Right lobe of liver (tissue), 6 donors: ENCODE data around the gene SLC24A3. TPM values are rescaled to one million over a fixed set of nuclear protein-coding genes. Genes with fewer than 3 reads are reported as not detected.
A peak's percentile ranks its signal among the peaks of the same experiment; 100 is the strongest.

Source experiments
- ATAC-seq, 4 donors: fragments of 200-7000 bp; cut with Tn5 transposase; one replicate each; pipeline ENCODE4 v1.9.1; 2020; ENCODE audit warnings: mild to moderate bottlenecking in 4 of 4, moderate library complexity in 4 of 4
- DNase-seq, 3 donors: peaks; one replicate each; pipeline ENCODE4 v3.0.0-alpha.2; 2020
- H3K27ac ChIP-seq, 3 donors: fragments of 200-600 bp; one replicate each; pipeline ENCODE4 v1.8.0; 2022
- H3K27me3 ChIP-seq, 2 donors: fragments of 200-600 bp; one replicate each; pipeline ENCODE4 v1.8.0; 2022
- H3K36me3 ChIP-seq, 4 donors: fragments of 200-600 bp; sonication (generic) in 1 of 4; one replicate each; pipeline versions ENCODE4 v1.5.1 to v1.8.0; 2017 to 2022; ENCODE audit warnings: control low read depth in 1 of 4
- H3K4me1 ChIP-seq, 4 donors: fragments of 200-600 bp; sonication (generic) in 1 of 4; one replicate each; pipeline versions ENCODE4 v1.5.1 to v1.8.0; 2017 to 2022; ENCODE audit warnings: control low read depth in 1 of 4
- H3K4me3 ChIP-seq, 3 donors: fragments of 200-600 bp; one replicate each; pipeline ENCODE4 v1.8.0; 2022
- H3K9me3 ChIP-seq, 4 donors: fragments of 200-600 bp; sonication (generic) in 1 of 4; one replicate each; pipeline versions ENCODE4 v1.5.1 to v1.8.0; 2017 to 2022; ENCODE audit warnings: control low read depth in 1 of 4
- POLR2A ChIP-seq: fragments of 450-650 bp; IDR thresholded peaks from one replicate; pipeline ENCODE4 v1.6.1; 2017; ENCODE audit warnings: antibody characterized with exemption, mild to moderate bottlenecking
- WGBS: methylation state at CpG from one replicate; pipeline ENCODE4 v1.1.6; 2018; ENCODE audit warnings: low coverage, low lambda C conversion rate; ENCODE audit not compliant: insufficient coverage; ENCODE audit errors: missing lambda C conversion rate; 5-methylcytosine and 5-hydroxymethylcytosine counted together
- intact Hi-C, 2 donors: fragments of 100-400 bp; cut with DNase I; formaldehyde crosslinking; loops; one replicate each; pipeline versions ENCODE4 v1.11.2 to v1.14.1; 2022
- total RNA-seq, 6 experiments: library from RNA; depleted of rRNA in 2 of 6; stranded (reverse); fragments of >200 nt in 2 of 6; fragmentation: NEBNext Ultra II Directional in 3 of 6; extraction: Animal tissue kit (Norgen Biotek cat#: 25700) in 3 of 6; gene quantifications; one replicate each; pipeline versions ENCODE4 v1.1.0 to v1.2.4, GENCODE V29; 2016 to 2023
- TF ChIP-seq, protein P1 (sequence below), 4 donors: fragments of 200-600 bp in 3 of 4; fragments of 450-650 bp in 1 of 4; IDR thresholded peaks; one replicate each; pipeline versions ENCODE4 v1.5.1 to v1.8.0; 2016 to 2022; ENCODE audit warnings: antibody characterized with exemption in 4 of 4, mild to moderate bottlenecking in 2 of 4
- donor health status: DM: no; HTN: yes; CAD: no.
- donor health status: DM: no; HTN: no; CAD: no.
- donor health status: DM: no; HTN: no; CAD: no.
- donor health status: DM: no; HTN: yes; CAD: no.
- donor health status: DM: no; HTN: yes; CAD: no.

SLC24A3 gene
- total RNA-seq, 6 experiments from 2014 or later = 0.06 to 0.49 (median 0.27) TPM

- TF ChIP-seq, protein P1, sequence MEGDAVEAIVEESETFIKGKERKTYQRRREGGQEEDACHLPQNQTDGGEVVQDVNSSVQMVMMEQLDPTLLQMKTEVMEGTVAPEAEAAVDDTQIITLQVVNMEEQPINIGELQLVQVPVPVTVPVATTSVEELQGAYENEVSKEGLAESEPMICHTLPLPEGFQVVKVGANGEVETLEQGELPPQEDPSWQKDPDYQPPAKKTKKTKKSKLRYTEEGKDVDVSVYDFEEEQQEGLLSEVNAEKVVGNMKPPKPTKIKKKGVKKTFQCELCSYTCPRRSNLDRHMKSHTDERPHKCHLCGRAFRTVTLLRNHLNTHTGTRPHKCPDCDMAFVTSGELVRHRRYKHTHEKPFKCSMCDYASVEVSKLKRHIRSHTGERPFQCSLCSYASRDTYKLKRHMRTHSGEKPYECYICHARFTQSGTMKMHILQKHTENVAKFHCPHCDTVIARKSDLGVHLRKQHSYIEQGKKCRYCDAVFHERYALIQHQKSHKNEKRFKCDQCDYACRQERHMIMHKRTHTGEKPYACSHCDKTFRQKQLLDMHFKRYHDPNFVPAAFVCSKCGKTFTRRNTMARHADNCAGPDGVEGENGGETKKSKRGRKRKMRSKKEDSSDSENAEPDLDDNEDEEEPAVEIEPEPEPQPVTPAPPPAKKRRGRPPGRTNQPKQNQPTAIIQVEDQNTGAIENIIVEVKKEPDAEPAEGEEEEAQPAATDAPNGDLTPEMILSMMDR (IDR thresholded peaks at IDR 0.05) = no peak
- TF ChIP-seq POLR2A = no peak
- DNase-seq = no peak
Measured at GRCh38 chr20:19727251-19727847, 514.9 kb downstream of the SLC24A3 start.

GRCh38 chr20:19729672-19730071, 517.2 kb downstream of the SLC24A3 start:
- intact Hi-C loops = no loop called here
- Histone ChIP-seq H3K27ac (no peak overlapping the region), H3K4me3 (no peak overlapping the region), H3K4me1 (no peaks in the 10 kb centered on the region), H3K9me3 (no peaks in the 10 kb centered on the region), H3K36me3 (no peaks in the 10 kb centered on the region), H3K27me3 (no peaks in the 10 kb centered on the region)
- DNase-seq (no peak), ATAC-seq (no peak)
- 78% methylated on average over 4 of the region's 4 CpGs for WGBS
- TF ChIP-seq, protein P1 (IDR thresholded peaks at IDR 0.05) = no peak
- no peak for TF ChIP-seq POLR2A

More at GRCh38 chr20:19727251-19727847, 514.9 kb downstream of the SLC24A3 start:
- no peak for ATAC-seq
- 81% methylated on average over 8 of the region's 10 CpGs for WGBS
- Histone ChIP-seq H3K4me1 (no peaks in the 10 kb centered on the region), H3K36me3 (no peaks in the 10 kb centered on the region), H3K4me3 (no peak overlapping the region), H3K27ac (no peak overlapping the region), H3K27me3 (no peaks in the 10 kb centered on the region), H3K9me3 (no peaks in the 10 kb centered on the region)
- intact Hi-C loops = no loop called here

- Histone ChIP-seq H3K9me3 (no peaks in the 10 kb centered on the region), H3K4me3 (no peak overlapping the region), H3K27me3 (no peaks in the 10 kb centered on the region), H3K4me1 (no peaks in the 10 kb centered on the region), H3K27ac (no peak overlapping the region), H3K36me3 (no peaks in the 10 kb centered on the region)
- no peak for ATAC-seq
- WGBS = 60% methylated on average over 5 of the region's 7 CpGs
- TF ChIP-seq POLR2A = no peak
- TF ChIP-seq, protein P1 (IDR thresholded peaks at IDR 0.05) = no peak
- no peak for DNase-seq
- intact Hi-C loops = no loop called here
Measured at GRCh38 chr20:19730706-19731105, 518.3 kb downstream of the SLC24A3 start.

- Histone ChIP-seq H3K4me1 (no peaks in the 10 kb centered on the region), H3K36me3 (no peaks in the 10 kb centered on the region), H3K4me3 (no peak overlapping the region), H3K9me3 (no peaks in the 10 kb centered on the region), H3K27ac (no peak overlapping the region), H3K27me3 (no peaks in the 10 kb centered on the region)
- ATAC-seq (no peak), DNase-seq (no peak)
- intact Hi-C loops = no loop called here
- WGBS = 33% methylated on average over 1 of the region's 1 CpG
- TF ChIP-seq, protein P1 (IDR thresholded peaks at IDR 0.05) = no peak
- TF ChIP-seq POLR2A = no peak
Measured at GRCh38 chr20:19734811-19735210, 522.4 kb downstream of the SLC24A3 start.

DNA sequence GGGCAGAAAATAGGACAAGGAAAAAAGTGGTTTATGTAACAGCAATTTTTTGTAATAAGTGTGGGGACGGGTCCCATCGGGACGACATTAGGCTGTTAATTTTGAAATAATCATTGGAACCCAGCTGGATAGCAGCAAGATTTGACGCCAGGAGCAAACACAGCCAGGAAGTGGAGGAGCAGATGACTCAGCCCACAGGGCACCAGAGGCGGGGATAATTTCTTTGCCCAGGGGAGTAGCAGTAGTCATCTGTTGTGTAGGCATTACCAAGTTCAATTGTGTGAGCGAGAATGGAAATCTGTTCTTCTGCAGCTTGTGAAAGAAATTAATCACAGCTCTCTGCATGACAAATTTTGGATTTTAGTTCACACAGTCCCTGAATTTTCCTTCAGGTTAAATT, 523.0 kb downstream of the SLC24A3 start:
- Histone ChIP-seq H3K9me3 (no peaks in the 10 kb centered on the region), H3K4me1 (no peaks in the 10 kb centered on the region)
- WGBS = 24% methylated on average over 6 of the region's 6 CpGs

More for the DNA sequence above, 523.0 kb downstream of the SLC24A3 start:
- no peaks in the 10 kb centered on the region for H3K36me3 ChIP-seq
- DNase-seq (peak in 1 of 3 donors; percentile 35), ATAC-seq (peak; percentile 55 to 86 (median 68))
- no peak overlapping the region for H3K27ac ChIP-seq
- intact Hi-C loops = no loop called here
- TF ChIP-seq, protein P1 (IDR thresholded peaks at IDR 0.05) = no peak
- TF ChIP-seq POLR2A = no peak
- H3K27me3 ChIP-seq = no peaks in the 10 kb centered on the region
- H3K4me3 ChIP-seq = no peak overlapping the region
